Measurements from ENCODE around the gene LENEP.

Gene LENEP

GRCh38 chr1:155000726-155001424 is 7.5 kb downstream of the LENEP start:
- DNase-seq: peak; percentile 88

- DNase-seq: no peak
Measured at GRCh38 chr1:155001425-155001674, 8.0 kb downstream of the LENEP start.

GRCh38 chr1:155001675-155002463 is 8.5 kb downstream of the LENEP start:
- DNase-seq: peak; percentile 99

- DNase-seq: no peak
Measured at GRCh38 chr1:155002464-155003226, 9.3 kb downstream of the LENEP start, which contains the start of gene ZBTB7B. Gene ZBTB7B, plus strand, starts transcription at chr1:155002802. Its CDS starts 11,859 bp downstream, at chr1:155014661.

- no peak for DNase-seq
Measured at GRCh38 chr1:155003227-155003765, 9.9 kb downstream of the LENEP start.

GRCh38 chr1:155003766-155004351 is 10.5 kb downstream of the LENEP start:
- DNase-seq: no peak

- no peak for DNase-seq
Measured at GRCh38 chr1:155004352-155005075, 11.1 kb downstream of the LENEP start.

- DNase-seq: no peak
Measured at GRCh38 chr1:155005076-155006011, 12.0 kb downstream of the LENEP start.

GRCh38 chr1:155006601-155007101 is 13.3 kb downstream of the LENEP start:
- DNase-seq: no peak

GRCh38 chr1:155007251-155007828 is 14.0 kb downstream of the LENEP start:
- no peak for DNase-seq

GRCh38 chr1:155008015-155008941 is 14.9 kb downstream of the LENEP start:
- DNase-seq: peak; percentile 81

- DNase-seq: no peak
Measured at GRCh38 chr1:155009221-155009711, 15.9 kb downstream of the LENEP start.

GRCh38 chr1:155009742-155010141 is 16.4 kb downstream of the LENEP start:
- DNase-seq: no peak

- DNase-seq: no peak
Measured at GRCh38 chr1:155010211-155010918, 17.0 kb downstream of the LENEP start.

- DNase-seq: no peak
Measured at GRCh38 chr1:155011004-155011416, 17.6 kb downstream of the LENEP start.

- no peak for DNase-seq
Measured at GRCh38 chr1:155011437-155012025, 18.1 kb downstream of the LENEP start.

- peak; percentile 60 for DNase-seq
Measured at GRCh38 chr1:155012026-155012546, 18.7 kb downstream of the LENEP start.
